SK-N-MC (cell line): ENCODE results near the gene UST.

Source experiments
- DNase-seq: peaks from one replicate; pipeline ENCODE4 v3.0.0-alpha.2; 2011; ENCODE audit warnings: low read depth, low spot score
- H3K27ac ChIP-seq: fragments of 200-600 bp; sonication (generic); 2 replicates; pipeline ENCODE4 v1.5.1; 2016; ENCODE audit warnings: mixed run types
- H3K36me3 ChIP-seq: fragments of 200-600 bp; sonication (generic); 2 replicates; pipeline ENCODE4 v1.6.1; 2017; ENCODE audit warnings: antibody characterized with exemption, low read length, mixed read lengths; ENCODE audit not compliant: insufficient read depth
- H3K4me3 ChIP-seq: fragments of 200-600 bp; sonication (generic); 2 replicates; pipeline ENCODE4 v1.5.1; 2016
- H3K9ac ChIP-seq: fragments of 200-600 bp; sonication (generic); 2 replicates; pipeline ENCODE4 v1.8.0; 2017; ENCODE audit warnings: mixed run types, mixed read lengths; ENCODE audit not compliant: insufficient read length
- H3K9me3 ChIP-seq: fragments of 200-600 bp; sonication (generic); 2 replicates; pipeline ENCODE4 v1.6.1; 2017; ENCODE audit warnings: low read depth, mild to moderate bottlenecking, antibody characterized with exemption, low read length, moderate library complexity, mixed read lengths
- EZH2 ChIP-seq: fragments of 200-600 bp; sonication (generic); IDR thresholded peaks from one replicate; pipeline ENCODE4 v1.6.1; 2017; ENCODE audit warnings: antibody characterized with exemption
- FOXP2 ChIP-seq: optimal IDR thresholded peaks from 2 replicates; pipeline ENCODE3; 2011; ENCODE audit warnings: mild to moderate bottlenecking, moderate library complexity; ENCODE audit not compliant: insufficient read depth; ENCODE audit errors: extremely low read length, control extremely low read depth
- POLR2AphosphoS5 ChIP-seq: IDR thresholded peaks from 2 replicates; pipeline ENCODE4 v1.6.1; 2012; ENCODE audit warnings: mild to moderate bottlenecking, low read depth, low read length, borderline replicate concordance

Gene UST

GRCh38 chr6:148789948-148790347 lies 43.1 kb downstream of the UST start:
- TF ChIP-seq POLR2AphosphoS5 (no peak), EZH2 (no peak), FOXP2 (no peak)
- Histone ChIP-seq H3K36me3 (no peaks in the 10 kb centered on the region), H3K9ac (no peak overlapping the region), H3K27ac (no peak overlapping the region), H3K9me3 (peaks cover 3% of the 10 kb centered on the region; the same call in 1 of the 2 replicates), H3K4me3 (no peak overlapping the region)
- no peak for DNase-seq

GRCh38 chr6:148790404-148790803 lies 43.6 kb downstream of the UST start:
- Histone ChIP-seq H3K9me3 (peaks cover 3% of the 10 kb centered on the region; the same call in 1 of the 2 replicates), H3K4me3 (no peak overlapping the region), H3K9ac (no peak overlapping the region), H3K36me3 (no peaks in the 10 kb centered on the region), H3K27ac (no peak overlapping the region)
- no peak for DNase-seq
- TF ChIP-seq POLR2AphosphoS5: no peak
- TF ChIP-seq EZH2: no peak
- TF ChIP-seq FOXP2: no peak

GRCh38 chr6:148790817-148791216 lies 44.0 kb downstream of the UST start:
- H3K36me3 ChIP-seq: no peaks in the 10 kb centered on the region
- TF ChIP-seq EZH2 (no peak), FOXP2 (no peak), POLR2AphosphoS5 (no peak)
- DNase-seq: no peak
- no peak overlapping the region for H3K27ac ChIP-seq
- H3K9me3 ChIP-seq: peaks cover 3% of the 10 kb centered on the region; the same call in 1 of the 2 replicates
- H3K9ac ChIP-seq: no peak overlapping the region
- H3K4me3 ChIP-seq: no peak overlapping the region

- Histone ChIP-seq H3K9me3 (peaks cover 3% of the 10 kb centered on the region; the same call in 1 of the 2 replicates), H3K9ac (no peak overlapping the region), H3K36me3 (no peaks in the 10 kb centered on the region), H3K27ac (no peak overlapping the region), H3K4me3 (no peak overlapping the region)
- TF ChIP-seq POLR2AphosphoS5 (no peak), EZH2 (no peak), FOXP2 (no peak)
- DNase-seq: no peak
Observed at GRCh38 chr6:148791372-148791771, 44.5 kb downstream of the UST start.

- no peak for DNase-seq
- TF ChIP-seq EZH2 (no peak), POLR2AphosphoS5 (no peak), FOXP2 (no peak)
- peaks cover 3% of the 10 kb centered on the region; the same call in 1 of the 2 replicates for H3K9me3 ChIP-seq
Observed at GRCh38 chr6:148793721-148794120, 46.9 kb downstream of the UST start.

GRCh38 chr6:148794797-148795196 lies 48.0 kb downstream of the UST start:
- no peak overlapping the region for H3K9ac ChIP-seq
- H3K4me3 ChIP-seq: no peak overlapping the region
- no peak overlapping the region for H3K27ac ChIP-seq
- H3K36me3 ChIP-seq: no peaks in the 10 kb centered on the region
- no peak for TF ChIP-seq EZH2
- TF ChIP-seq FOXP2: no peak
- TF ChIP-seq POLR2AphosphoS5: no peak
- peaks cover 3% of the 10 kb centered on the region; the same call in 1 of the 2 replicates for H3K9me3 ChIP-seq
- no peak for DNase-seq

More at GRCh38 chr6:148793721-148794120, 46.9 kb downstream of the UST start:
- H3K4me3 ChIP-seq: no peak overlapping the region
- H3K27ac ChIP-seq: no peak overlapping the region
- no peak overlapping the region for H3K9ac ChIP-seq
- no peaks in the 10 kb centered on the region for H3K36me3 ChIP-seq

GRCh38 chr6:148795563-148795962 lies 48.7 kb downstream of the UST start:
- Histone ChIP-seq H3K4me3 (no peak overlapping the region), H3K27ac (no peak overlapping the region), H3K36me3 (no peaks in the 10 kb centered on the region), H3K9ac (no peak overlapping the region), H3K9me3 (peaks cover 3% of the 10 kb centered on the region; the same call in 1 of the 2 replicates)
- DNase-seq: no peak
- no peak for TF ChIP-seq POLR2AphosphoS5
- TF ChIP-seq EZH2: no peak
- no peak for TF ChIP-seq FOXP2

- TF ChIP-seq EZH2 (no peak), FOXP2 (no peak), POLR2AphosphoS5 (no peak)
- H3K4me3 ChIP-seq: no peak overlapping the region
- no peak overlapping the region for H3K27ac ChIP-seq
- H3K9me3 ChIP-seq: no peaks in the 10 kb centered on the region
- DNase-seq: no peak
- H3K36me3 ChIP-seq: no peaks in the 10 kb centered on the region
- H3K9ac ChIP-seq: no peak overlapping the region
Observed at GRCh38 chr6:148799647-148800046, 52.8 kb downstream of the UST start.

GRCh38 chr6:148800536-148800935 lies 53.7 kb downstream of the UST start:
- H3K36me3 ChIP-seq: no peaks in the 10 kb centered on the region
- H3K4me3 ChIP-seq: no peak overlapping the region
- H3K9ac ChIP-seq: no peak overlapping the region
- no peak overlapping the region for H3K27ac ChIP-seq
- TF ChIP-seq POLR2AphosphoS5 (no peak), EZH2 (no peak), FOXP2 (no peak)
- H3K9me3 ChIP-seq: no peaks in the 10 kb centered on the region
- no peak for DNase-seq
